C1 segment of cervical spinal cord (tissue), 14 donors: ENCODE measurements around the gene PRR12.

Source experiments
- DNase-seq, 14 donors: peaks; one replicate each; lab custom pipeline; 2025; lab: John Stamatoyannopoulos, UW

PRR12 gene

DNA sequence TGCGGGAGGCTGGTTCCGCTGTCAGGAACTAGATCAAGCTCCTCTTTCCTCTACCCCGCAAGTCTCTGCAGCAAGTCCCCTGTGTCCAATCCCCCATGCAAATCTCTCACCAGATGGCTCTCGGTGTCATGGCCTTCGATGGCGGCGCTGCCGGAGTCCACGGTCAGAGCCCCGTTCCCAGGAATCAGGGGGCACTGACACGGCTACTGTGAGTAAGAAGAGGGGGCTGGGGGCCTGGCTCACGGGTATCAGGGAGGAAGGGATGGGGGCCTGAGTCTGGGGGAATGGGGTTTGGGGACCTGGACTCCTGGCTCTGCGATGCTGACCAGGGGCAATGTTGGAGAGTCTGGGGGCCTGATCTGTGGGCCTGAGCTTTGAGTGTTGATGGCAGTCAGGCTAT, 55.0 kb downstream of the PRR12 start:
- no peak for DNase-seq

DNA sequence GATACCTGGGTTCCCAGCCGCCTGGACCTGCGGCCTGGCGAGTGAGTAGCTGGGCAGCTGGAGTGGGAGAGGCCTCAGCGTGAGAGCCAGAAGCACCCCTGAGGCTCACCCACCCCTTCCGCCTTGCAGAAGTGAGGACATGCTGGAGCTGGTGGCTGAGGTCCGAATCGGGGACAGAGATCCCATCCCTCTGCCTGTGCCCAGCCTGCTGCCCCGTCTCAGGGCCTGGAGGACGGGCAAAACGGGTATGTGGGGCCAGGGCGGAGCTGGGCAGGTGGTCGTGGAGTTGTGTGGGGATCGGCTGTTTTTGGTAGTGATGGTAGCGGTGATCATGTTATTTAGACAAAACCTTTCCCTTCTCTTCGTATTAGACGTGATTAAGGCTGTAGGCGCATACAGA, 55.6 kb downstream of the PRR12 start:
- no peak for DNase-seq

DNA sequence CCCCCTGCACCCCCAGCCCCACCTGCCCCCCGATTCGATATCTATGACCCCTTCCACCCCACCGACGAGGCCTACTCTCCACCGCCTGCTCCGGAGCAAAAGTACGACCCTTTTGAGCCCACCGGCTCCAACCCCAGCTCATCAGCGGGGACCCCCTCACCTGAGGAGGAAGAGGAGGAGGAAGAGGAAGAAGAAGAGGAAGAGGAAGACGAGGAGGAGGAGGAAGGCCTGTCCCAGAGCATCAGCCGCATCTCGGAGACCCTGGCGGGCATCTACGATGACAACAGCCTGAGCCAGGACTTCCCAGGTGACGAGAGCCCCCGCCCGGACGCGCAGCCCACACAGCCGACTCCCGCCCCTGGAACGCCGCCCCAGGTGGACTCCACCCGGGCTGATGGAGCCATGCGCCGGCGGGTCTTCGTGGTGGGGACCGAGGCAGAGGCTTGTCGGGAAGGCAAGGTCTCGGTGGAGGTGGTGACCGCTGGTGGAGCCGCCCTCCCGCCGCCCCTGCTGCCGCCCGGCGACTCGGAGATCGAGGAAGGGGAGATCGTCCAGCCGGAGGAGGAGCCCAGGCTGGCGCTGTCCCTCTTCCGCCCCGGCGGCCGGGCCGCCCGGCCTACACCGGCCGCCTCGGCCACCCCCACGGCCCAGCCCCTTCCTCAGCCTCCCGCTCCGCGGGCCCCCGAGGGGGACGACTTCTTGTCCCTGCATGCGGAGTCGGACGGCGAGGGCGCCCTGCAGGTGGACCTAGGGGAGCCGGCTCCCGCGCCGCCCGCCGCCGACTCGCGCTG, 60.2 kb downstream of the PRR12 start:
- DNase-seq = no peak

DNA sequence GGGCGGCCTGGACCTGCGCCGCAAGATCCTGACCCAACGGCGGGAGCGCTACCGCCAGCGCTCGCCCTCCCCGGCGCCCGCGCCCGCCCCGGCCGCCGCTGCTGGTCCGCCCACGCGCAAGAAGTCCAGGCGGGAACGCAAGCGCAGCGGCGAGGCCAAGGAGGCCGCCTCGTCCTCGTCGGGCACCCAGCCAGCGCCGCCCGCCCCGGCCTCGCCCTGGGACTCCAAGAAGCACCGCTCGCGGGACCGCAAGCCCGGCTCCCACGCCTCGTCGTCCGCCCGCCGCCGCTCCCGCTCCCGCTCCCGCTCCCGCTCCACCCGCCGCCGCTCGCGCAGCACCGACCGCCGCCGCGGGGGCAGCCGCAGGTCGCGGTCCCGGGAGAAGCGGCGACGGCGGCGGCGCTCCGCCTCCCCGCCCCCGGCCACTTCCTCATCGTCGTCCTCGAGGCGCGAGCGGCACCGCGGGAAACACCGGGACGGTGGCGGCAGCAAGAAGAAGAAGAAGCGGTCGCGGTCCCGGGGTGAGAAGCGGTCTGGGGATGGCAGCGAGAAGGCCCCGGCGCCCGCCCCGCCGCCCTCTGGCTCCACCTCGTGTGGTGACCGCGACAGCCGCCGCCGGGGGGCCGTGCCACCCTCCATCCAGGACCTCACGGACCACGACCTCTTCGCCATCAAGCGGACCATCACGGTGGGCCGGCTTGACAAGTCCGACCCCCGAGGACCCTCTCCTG, 61.0 kb downstream of the PRR12 start:
- no peak for DNase-seq

- DNase-seq = no peak
Measured at GRCh38 chr19:49652551-49653465, 61.8 kb downstream of the PRR12 start.

- no peak for DNase-seq
Measured at GRCh38 chr19:49653466-49653806, 62.5 kb downstream of the PRR12 start.

DNA sequence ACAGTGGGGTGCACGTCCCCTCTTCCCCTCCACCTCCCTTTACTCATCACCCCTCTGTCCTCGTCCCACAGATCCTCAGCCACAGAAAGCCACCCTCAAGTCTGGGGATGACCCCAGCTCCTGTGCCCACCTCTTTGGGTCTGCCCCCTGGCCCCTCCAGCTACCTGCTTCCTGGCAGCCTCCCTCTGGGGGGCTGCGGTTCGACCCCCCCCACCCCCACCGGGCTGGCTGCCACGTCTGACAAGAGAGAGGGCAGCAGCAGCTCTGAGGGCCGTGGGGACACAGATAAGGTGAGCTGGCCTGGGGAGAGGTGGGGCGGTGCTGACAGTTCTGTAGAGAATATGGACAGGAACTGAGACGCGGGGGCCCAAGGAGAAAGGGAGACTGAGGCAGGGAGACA, 63.6 kb downstream of the PRR12 start:
- no peak for DNase-seq

DNA sequence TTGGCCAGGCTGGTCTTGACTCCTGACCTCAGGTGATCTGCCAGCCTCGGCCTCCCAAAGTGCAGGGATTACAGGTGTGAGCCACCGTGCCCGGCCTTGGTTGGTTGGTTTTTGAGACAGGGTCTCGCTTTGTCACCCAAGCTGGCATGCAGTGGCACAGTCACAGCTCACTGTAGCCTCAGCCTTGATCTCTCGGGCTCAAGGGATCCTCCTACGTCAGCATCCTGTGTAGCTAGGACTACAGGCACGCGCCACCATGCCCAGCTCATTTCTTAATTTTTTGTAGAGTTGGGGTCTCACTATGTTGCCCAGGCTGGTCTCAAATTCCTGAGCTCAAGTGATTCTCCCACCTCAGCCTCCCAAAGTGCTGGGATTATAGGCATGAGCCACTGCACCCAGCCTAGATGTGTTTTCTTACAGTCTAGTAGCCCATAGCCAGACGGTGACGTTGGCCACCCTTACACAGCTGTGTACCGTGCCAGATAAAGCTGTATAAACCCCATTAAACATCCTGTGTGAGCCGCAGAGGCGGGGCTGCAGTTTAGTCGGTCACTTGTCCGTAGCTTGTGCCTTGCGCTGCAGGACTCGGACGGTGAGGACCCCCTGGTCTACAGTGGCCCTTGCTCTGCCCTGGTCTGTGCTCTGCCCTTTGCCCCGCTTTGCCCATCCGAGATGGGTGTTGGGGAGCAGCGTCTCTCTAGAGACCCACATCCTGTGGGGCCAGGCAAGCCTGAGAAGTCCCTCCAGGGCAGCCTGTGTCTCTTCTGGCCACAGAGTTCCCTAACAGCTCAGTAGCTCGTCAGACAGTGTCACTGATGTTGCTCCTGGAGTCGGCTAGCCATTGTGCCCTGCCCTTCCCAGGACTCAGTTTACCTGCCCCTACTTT, 64.8 kb downstream of the PRR12 start:
- DNase-seq = no peak

DNA sequence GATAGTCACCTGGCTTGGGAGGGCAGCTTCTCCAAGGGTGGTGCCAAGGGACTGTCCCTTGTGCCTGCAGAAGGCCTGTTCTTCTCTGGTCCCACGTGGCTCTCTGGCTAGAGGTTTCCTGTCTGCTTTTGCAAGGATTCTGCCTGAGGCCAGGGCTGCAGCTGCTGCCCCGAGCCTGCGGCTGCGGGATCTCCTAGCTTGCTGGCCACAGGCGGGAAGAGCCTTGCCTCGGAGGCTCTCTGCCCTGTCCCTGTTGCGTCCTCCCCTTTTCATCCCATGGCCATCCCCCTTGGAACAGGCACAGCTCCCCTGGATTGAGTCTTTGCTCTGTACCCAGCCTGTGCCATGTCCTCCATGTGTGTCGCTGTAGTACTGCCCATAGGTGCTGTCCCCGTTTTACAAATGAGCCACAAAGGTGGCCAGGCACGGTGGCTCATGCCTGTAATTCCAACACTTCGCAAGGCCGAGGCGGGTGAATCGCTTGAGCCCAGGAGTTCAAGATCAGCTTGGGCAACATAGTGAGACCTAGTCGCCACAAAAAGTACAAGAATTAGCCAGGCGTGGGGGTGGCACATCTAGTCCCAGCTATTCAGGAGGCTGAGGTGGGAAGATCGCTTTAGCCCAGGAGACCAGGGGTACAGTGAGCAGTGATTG, 65.6 kb downstream of the PRR12 start:
- no peak for DNase-seq

DNA sequence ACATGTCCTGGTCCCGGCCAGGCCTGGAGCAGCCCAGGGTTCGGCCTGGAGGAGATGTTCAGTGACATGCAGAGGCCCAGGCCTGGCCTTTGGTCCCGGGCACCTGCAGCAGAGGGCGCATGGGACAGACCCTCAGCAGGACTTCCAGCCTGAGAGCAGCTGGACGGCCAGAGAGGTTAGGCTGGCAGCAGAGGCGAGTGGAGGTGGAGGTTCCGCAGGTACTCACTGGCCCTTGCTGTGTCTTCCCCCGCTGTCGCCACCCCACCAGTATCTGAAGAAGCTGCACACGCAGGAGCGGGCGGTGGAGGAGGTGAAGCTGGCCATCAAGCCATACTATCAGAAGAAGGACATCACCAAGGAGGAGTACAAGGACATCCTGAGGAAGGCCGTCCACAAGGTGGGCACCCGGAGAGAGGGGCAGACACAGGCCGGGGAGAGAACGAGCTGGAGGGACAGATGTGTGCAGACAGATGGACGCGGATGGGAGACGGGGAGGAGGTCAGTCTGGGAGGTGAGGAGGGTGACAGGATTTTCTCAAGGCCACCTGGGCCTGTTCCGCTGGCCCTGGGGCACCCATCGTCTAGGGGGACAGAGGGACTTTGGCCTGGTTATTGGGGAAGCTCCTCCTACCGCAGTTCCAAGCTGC, 66.6 kb downstream of the PRR12 start:
- DNase-seq = no peak

GRCh38 chr19:49658139-49658517, 67.1 kb downstream of the PRR12 start:
- no peak for DNase-seq

DNA sequence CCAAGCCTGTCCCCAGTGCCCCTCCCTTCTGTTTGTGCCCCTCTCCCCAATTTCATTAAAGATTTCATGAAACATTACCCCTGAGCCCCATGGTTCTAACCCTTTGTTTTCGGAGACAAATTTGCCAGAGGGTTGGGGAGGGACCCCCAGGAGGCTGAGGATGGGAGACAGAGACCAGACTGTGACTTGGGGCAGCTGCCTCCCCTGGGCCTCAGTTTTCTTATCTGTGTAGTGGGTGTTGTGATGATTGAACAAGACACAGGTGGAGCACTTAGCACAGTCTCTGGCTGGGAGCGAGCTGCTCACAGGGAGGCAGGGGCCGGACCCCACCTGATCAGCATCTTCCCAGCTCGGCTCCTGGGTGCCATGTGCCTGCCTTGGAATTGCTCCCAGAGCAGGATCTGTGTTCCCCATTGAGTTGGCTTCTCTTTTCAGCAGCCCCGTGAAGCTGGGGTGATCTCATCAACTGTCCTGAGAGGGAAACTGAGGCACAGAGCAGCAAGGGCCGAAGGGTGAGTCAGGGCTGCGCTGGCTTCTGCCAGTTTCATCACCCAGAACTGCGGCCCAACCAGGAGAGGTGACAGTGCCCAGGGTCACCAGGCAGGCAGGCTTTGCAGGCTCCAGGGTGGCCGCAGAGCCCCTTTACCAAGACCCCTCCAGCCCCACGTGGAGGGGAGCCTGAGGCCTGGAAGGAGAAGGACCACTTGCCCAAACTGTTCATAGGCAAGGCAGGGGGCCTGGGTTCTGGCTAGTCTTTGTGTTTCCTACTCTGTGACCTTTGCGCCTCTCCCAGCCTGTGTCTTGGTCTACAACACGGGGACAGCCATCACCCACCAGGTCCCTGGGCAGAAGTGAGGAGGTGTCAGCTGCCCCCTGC, 67.8 kb downstream of the PRR12 start:
- no peak for DNase-seq

GRCh38 chr19:49660338-49660961, 69.5 kb downstream of the PRR12 start:
- DNase-seq = no peak

GRCh38 chr19:49662011-49662410, 71.0 kb downstream of the PRR12 start:
- DNase-seq = no peak

DNA sequence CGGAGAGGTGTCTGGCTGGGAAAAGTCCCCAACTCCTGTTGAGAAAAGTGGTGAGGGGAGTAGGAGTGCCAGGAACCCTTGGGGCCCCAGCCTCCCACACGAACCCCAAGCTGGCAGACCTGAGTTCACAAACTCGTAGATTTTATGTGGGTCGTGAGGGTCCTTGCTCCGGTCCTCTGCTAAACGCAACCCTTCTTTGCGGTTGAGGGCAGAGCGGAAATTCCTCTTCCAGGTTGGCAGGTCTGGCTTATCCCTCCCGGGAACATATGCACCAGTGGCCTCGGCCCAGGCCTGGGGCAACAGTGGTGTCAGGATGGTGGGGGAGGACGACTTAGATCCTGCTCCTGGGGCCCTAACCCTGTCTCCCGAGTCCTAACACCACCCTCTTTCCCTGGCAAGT, 72.2 kb downstream of the PRR12 start:
- DNase-seq = no peak

- DNase-seq = peak; percentile 23 to 86 (median 78)
Measured at GRCh38 chr19:49664171-49665035, 73.4 kb downstream of the PRR12 start.

GRCh38 chr19:49665036-49665350, 74.0 kb downstream of the PRR12 start:
- peak in 1 of 14 donors; percentile 26 for DNase-seq
